ENCODE results near the gene DRC3.
"Not testable (repeated sequence)": the region's sequence is repeated elsewhere in the genome, so short reads cannot be mapped to it uniquely, and the experiment has no call there.

DRC3 gene

GRCh38 chr17:17994271-17995069 lies 21.8 kb downstream of the DRC3 start:
- no peak for DNase-seq

DNA sequence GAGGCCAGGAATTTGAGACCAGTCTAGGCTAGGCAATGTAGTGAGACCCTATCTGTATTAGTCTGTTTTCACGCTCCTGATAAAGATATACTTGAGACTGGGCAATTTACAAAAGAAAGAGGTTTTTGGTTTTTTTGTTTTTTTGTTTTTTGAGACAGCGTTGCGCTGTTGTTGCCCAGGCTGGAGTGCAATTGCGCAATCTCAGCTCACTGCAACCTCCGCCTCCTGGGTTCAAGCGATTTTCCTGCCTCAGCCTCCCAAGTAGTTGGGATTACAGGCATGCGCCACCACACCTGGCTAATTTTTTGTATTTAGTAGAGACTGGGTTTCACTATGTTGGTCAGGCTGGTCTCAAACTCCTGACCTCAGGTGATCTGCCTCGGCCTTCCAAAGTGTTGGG lies 23.2 kb downstream of the DRC3 start:
- DNase-seq: not testable (repeated sequence)

GRCh38 chr17:17998934-17999333 lies 26.3 kb downstream of the DRC3 start:
- no peak for DNase-seq

DNA sequence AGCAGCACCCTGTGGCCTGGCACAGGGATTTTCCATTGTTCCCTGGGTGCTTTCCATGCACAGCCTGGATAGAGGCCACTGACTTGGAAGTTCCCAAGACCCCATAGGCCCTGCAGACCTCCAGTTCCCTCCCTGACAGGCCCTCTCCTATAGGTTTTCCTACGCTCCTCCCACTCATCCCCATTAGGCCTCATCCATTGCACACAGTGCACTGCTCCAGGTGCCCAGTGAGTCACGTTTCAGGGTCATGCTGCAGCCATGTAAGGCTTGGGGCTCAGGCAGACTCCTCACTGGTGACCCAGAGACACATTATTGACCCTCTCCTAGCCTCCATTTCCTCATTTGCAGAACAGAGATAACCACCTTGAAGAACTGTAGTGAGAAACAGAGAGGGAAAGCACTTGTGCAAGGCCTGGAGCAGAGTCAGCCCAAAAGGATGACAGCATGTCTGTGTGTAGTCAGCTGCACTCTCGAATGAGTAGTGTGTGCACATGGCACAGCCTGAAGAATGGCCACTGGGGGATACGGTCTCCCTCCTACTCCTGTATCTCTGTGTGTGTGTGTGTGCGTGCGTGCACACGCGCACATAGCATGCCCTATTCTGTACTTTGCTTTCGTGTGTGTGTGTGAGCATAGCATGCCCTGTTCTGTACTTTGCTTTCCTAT lies 26.8 kb downstream of the DRC3 start:
- DNase-seq: no peak

DNA sequence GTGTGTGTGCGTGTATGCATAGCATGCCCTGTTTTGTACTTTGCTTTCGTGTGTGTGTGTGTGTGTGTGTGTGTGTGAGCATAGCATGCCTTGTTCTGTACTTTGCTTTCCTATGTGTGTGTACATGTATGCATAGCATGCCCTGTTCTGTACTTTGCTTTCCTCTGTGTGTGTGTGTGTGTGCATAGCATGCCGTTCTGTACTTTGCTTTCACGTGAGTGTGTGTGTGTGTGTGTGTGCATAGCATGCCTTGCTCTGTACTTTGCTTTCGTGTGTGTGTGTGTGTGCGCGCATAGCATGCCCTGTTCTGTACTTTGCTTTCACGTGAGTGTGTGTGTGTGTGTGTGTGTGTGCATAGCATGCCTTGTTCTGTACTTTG lies 27.4 kb downstream of the DRC3 start:
- no peak for DNase-seq

GRCh38 chr17:18002171-18002570 lies 29.5 kb downstream of the DRC3 start:
- no peak for DNase-seq

GRCh38 chr17:18004345-18004744 lies 31.7 kb downstream of the DRC3 start:
- no peak for DNase-seq

DNA sequence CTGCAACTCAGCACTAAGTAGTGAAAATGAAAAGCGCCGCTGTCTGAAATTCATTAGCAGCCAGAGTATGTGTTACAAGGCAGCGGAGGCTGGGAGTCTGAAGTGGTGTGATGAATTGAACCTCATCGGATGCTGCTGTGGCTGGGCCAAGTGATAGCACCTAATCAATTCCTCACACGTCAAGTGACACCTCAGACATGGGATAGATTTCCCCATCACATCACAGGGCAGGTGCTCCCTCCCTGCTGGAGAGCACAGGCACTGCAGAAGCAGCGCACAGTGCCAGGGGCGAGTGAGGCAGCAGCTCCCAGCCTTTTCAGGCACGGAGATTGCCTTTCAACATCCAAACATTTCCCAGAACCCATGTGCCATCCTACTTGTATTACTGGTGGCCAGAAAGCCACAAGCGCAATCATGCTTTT lies 32.2 kb downstream of the DRC3 start:
- no peak for DNase-seq

DNA sequence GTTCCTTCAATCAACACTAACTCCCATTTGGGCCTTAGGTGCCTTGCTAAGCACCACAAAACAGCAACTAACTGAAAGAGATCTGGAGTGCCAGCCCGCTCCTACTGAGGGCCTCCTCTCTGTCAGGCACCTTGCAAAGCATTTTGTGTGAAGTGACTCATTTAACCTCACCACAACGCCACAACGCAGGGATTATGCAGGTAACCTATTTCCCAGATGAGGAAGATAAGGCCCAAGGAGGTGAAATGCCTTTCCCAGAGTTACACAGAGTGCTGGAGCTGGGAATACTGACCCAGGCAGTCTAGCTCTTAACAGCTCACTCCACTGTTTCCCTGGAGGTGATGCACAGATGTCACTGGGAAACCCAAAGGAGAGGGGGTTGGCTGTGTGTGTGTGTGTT lies 32.8 kb downstream of the DRC3 start:
- no peak for DNase-seq

- DNase-seq: no peak
These were observed 34.0 kb downstream of the DRC3 start for GRCh38 chr17:18006495-18007239.

DNA sequence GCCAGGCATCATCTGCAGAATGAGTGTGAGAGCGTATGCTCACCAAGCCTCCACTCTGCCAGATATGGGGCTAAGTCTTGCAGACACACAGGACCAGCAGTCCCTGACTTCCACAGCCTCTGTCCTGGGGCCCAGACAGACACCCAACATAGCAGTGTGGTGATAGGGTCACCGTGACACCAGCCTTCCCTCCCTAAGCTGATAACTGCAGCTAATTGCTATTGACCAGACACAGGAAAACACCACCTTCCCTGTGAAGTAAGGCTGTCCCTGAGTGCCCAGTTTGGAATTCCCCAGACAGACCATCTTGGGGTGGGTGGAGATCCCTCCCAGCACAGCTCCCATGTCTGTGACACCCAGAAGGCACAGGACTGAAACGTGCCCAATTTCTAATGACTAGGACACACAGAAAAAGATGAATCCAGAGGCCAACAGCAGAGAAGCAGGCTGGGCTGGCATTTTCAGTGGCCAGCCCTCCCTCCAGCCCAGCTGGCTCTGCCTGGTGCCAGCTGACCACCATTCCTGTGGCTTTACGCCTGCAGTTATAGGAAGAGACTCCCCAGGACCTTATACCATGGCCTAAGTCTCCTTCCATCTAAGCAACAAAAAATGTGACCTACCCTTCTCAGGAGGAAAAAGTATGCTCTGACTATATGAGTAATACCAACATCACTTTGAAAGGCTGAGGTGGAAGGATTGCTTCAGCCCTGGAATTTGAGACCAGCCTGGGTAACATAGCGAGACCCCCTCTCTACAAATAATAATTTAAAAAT lies 36.0 kb downstream of the DRC3 start:
- peak; percentile 19 for DNase-seq

DNA sequence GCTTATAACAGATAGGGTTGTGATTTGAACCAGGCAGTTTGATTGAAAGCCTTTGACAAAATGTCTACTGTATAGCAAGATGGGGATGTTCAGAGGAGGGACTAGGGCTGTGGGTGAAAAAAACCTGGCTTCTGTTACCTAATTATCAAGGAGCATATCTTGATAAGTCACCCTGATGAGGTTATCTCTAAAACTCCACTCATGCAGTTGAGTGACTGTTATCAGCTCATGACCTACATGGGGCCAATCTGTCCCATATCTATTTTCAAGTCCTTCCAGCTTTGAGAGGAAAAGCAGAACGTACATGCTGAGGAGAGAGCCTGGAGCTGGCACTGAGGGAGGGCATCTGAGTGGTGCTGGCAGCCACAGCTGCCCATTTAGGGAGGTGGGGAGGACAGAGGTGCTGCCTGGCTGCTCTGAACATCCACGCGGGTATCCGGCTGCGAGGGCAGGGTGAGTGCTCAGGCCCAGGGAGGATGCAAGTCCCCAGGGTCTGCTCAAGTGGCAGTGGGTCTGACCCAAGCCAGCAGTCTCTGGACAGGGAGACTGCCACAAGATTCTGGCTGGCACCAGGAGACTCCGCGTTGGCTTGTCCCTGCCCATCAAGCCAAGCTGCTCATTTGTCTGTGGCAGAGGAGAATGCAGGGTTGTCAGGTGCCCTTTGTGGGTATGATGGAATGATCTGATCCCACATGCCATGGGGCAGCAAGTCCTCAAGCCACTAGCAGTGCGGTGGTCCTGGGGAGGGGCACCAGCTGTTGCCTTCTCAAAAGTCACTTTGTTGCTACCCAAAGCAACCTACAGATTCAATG lies 37.2 kb downstream of the DRC3 start:
- DNase-seq: no peak

DNA sequence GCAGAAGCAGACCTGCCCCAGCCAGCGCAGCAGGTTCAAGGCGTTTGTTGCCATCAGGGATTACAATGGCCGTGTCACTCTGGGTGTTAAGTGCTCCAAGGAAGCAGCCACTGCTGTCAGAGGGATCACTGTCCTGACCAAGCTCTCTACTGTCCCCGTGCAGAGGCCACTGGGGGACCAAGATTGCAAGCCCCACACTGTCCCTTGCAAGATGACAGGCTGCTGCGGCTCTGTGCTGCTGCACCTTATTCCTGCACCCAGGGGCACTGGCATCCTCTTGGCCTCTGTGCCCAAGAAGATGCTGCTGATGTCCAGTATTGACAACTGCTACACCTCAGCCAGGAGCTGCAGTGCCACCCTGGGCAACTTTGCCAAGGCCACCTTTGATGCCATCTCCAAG lies 38.6 kb downstream of the DRC3 start:
- no peak for DNase-seq

DNA sequence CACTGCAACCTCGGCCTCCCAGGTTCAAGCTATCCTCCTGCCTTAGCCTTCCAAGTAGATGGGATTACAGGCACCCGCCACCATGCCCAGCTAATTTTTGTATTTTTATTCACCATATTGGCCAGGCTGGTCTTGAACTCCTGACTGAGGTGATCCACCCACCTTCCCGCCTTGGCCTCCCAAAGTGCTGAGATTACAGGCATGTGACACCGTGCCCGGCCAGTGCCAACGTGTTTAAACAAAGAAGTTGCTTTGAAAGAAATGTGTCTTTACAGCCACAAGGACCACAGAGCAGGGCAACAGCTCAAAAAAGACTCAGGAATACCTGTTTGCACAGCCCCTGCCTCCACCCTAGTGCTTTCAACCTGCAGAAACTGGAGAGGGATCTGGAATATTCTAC lies 41.3 kb downstream of the DRC3 start:
- DNase-seq: no peak

GRCh38 chr17:18015593-18015992 lies 42.9 kb downstream of the DRC3 start:
- no peak for DNase-seq

DNA sequence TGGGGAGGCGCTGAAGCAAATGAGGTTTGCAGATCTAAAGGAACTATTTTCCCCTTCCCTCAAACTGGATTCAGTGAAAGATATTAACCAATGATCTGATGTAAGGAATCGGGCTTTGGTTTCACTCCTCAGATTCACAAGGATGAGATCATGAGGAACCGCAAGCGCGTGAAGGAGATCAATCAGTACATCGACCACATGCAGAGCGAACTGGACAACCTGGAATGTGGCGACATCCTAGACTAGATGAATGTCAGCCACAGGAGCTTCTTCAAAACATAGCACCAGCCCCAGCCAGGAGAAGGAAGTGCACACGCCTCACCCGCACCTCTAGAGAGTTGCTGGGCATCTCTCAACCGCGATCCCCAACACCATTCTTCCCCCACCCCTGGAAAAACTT lies 43.8 kb downstream of the DRC3 start:
- DNase-seq: no peak

GRCh38 chr17:18017958-18018357 lies 45.3 kb downstream of the DRC3 start:
- DNase-seq: no peak

DNA sequence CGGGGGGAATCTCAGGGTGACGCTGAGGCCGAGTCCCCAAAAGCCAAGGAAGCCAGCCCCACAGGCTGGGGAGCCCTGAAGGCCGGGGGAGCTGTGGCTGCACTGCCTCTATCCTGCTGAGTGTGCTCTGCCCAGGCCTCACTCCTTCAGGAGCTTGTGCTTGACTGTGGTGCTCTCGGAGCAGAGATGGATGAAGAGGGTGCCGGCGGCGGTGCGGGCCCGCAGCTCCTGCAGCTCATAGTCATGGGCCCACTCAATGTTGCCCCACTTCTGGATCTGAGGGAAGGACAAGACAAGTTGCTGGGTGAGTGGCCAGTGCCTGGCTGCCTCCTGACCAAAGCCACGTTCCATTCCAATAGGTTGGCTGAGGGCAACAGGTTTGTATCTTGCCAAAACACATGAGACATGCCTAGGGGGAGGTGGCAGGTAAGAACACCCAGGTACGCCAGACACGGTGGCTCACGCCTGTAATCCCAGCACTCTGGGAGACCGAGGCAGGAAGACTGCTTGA lies 45.8 kb downstream of the DRC3 start:
- no peak for DNase-seq

- no peak for DNase-seq
These were observed 47.1 kb downstream of the DRC3 start for GRCh38 chr17:18019838-18020154.

- DNase-seq: no peak
These were observed 48.3 kb downstream of the DRC3 start for GRCh38 chr17:18020971-18021370.

GRCh38 chr17:18021372-18021771 lies 48.7 kb downstream of the DRC3 start:
- DNase-seq: no peak

GRCh38 chr17:18025241-18025944 lies 52.7 kb downstream of the DRC3 start:
- DNase-seq: no peak
